Measurements from ENCODE around the gene ZNF532.
"Not testable (repeated sequence)": the region's sequence is repeated elsewhere in the genome, so short reads cannot be mapped to it uniquely, and the experiment has no call there.

ZNF532 gene

GRCh38 chr18:58902961-58903360 is 38.3 kb downstream of the ZNF532 start:
- no peak for DNase-seq

GRCh38 chr18:58903533-58903932 is 38.9 kb downstream of the ZNF532 start:
- DNase-seq: no peak

- no peak for DNase-seq
Observed at GRCh38 chr18:58905777-58906428, 41.2 kb downstream of the ZNF532 start.

- DNase-seq: no peak
Observed at GRCh38 chr18:58908006-58908405, 43.3 kb downstream of the ZNF532 start.

- DNase-seq: no peak
Observed at GRCh38 chr18:58909521-58909920, 44.8 kb downstream of the ZNF532 start.

GRCh38 chr18:58911241-58911640 is 46.6 kb downstream of the ZNF532 start:
- no peak for DNase-seq

- DNase-seq: no peak
Observed at GRCh38 chr18:58911766-58912165, 47.1 kb downstream of the ZNF532 start.

GRCh38 chr18:58915006-58915799 is 50.5 kb downstream of the ZNF532 start:
- no peak for DNase-seq

- DNase-seq: no peak
Observed at GRCh38 chr18:58915995-58916394, 51.3 kb downstream of the ZNF532 start.

GRCh38 chr18:58919934-58920333 is 55.3 kb downstream of the ZNF532 start:
- not testable (repeated sequence) for DNase-seq

GRCh38 chr18:58922995-58923394 is 58.3 kb downstream of the ZNF532 start:
- DNase-seq: no peak

- no peak for DNase-seq
Observed at GRCh38 chr18:58924473-58924872, 59.8 kb downstream of the ZNF532 start.

- DNase-seq: no peak
Observed at GRCh38 chr18:58927659-58928058, 63.0 kb downstream of the ZNF532 start.

GRCh38 chr18:58928386-58928785 is 63.7 kb downstream of the ZNF532 start:
- no peak for DNase-seq

- DNase-seq: no peak
Observed at GRCh38 chr18:58929206-58929605, 64.5 kb downstream of the ZNF532 start.

GRCh38 chr18:58934356-58934755 is 69.7 kb downstream of the ZNF532 start:
- no peak for DNase-seq

GRCh38 chr18:58934933-58935577 is 70.4 kb downstream of the ZNF532 start:
- DNase-seq: no peak

GRCh38 chr18:58937071-58937886 is 72.6 kb downstream of the ZNF532 start:
- DNase-seq: no peak

GRCh38 chr18:58937887-58938267 is 73.2 kb downstream of the ZNF532 start:
- no peak for DNase-seq

GRCh38 chr18:58941426-58942099 is 76.9 kb downstream of the ZNF532 start:
- DNase-seq: no peak

- DNase-seq: no peak
Observed at GRCh38 chr18:58943896-58944295, 79.2 kb downstream of the ZNF532 start.

- no peak for DNase-seq
Observed at GRCh38 chr18:58947136-58947732, 82.6 kb downstream of the ZNF532 start.

All from GF-D8 (cell line).